K562 treated with DMSO at 1 percent for 4 hours (cell line): ENCODE measurements around the gene GTSF1L. TPM values are rescaled to one million over a fixed set of nuclear protein-coding genes. Genes with fewer than 3 reads are reported as not detected.

Experiments
- total RNA-seq: library from RNA; unstranded; fragments of 300-600 nt; gene quantifications from 2 replicates; pipeline ENCODE4 v1.2.3, GENCODE V29; 2022; ENCODE audit not compliant: insufficient read depth

The GTSF1L gene
- not detected in 2 replicates for total RNA-seq

GRCh38 chr20:43726811-43727338, at the start of gene GTSF1L:
TSS of gene GTSF1L (minus strand) at chr20:43727002. CDS start at chr20:43726694, 308 bp downstream.

Other genes with a start within 250 kb of the GTSF1L start
- gene L3MBTL1, start 219.3 kb downstream of the GTSF1L start, total RNA-seq: 0.76 and 2.1 TPM in 2 replicates
- gene SGK2, start 168.0 kb downstream of the GTSF1L start, total RNA-seq: not detected in 2 replicates
- gene IFT52, start 136.1 kb downstream of the GTSF1L start, total RNA-seq: 9.6 and 16.2 TPM in 2 replicates
- gene MYBL2, start 59.9 kb downstream of the GTSF1L start, total RNA-seq: 137 and 143 TPM in 2 replicates
- not detected in 2 replicates for gene TOX2, start 187.8 kb upstream of the GTSF1L start, total RNA-seq